ENCODE data around the gene PHYHD1.

Gene PHYHD1

DNA sequence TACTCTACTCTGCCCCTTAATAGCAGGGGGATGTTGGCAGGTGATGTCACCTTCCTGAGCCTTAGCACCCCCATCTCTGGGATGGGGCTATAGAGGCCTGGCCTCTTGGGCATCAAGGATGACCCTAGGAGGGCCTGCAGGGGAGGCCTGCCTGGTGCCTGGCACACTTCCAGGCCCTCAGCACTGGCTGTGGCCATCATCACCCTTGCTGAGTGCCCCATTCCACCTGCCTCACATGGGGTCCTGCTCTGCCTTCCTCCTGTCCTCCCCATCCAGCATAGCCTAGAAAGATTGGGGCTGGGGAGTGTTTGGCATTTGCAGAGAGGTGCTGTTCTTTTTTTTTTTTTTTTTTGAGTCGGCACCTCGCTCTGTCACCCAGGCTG, 17.7 kb upstream of the PHYHD1 start:
- TF ChIP-seq GABPA (IDR thresholded peaks at IDR 0.05; ENCODE audit: low read depth), result no peak
- no peak for TF ChIP-seq REST (IDR thresholded peaks at IDR 0.05; ENCODE audit: insufficient replicate concordance, low read depth)
- TF ChIP-seq SPI1 (IDR thresholded peaks at IDR 0.05; ENCODE audit: borderline replicate concordance, low read depth), result no peak
- TF ChIP-seq CTCF (IDR thresholded peaks at IDR 0.05; ENCODE audit: insufficient read depth, low read length), result no peak
- TF ChIP-seq POLR2AphosphoS5 (IDR thresholded peaks at IDR 0.05; ENCODE audit: low read depth), result no peak
- no peak overlapping the region for H3K4me3 ChIP-seq (replicated peaks; ENCODE audit: insufficient read depth, low read length)
- peak overlapping the region; percentile 57 for H3K27ac ChIP-seq (replicated peaks)
- DNase-seq (ENCODE audit: low read depth in 1 of 2, low spot score in 1 of 2), result no peak
- H3K27me3 ChIP-seq (ENCODE audit: insufficient read depth, poor library complexity, severe bottlenecking), result no peaks in the 10 kb centered on the region

- H3K4me3 ChIP-seq (replicated peaks; ENCODE audit: insufficient read depth, low read length), result no peak overlapping the region
- no peak overlapping the region for H3K27ac ChIP-seq (replicated peaks)
- DNase-seq (ENCODE audit: low read depth in 1 of 2, low spot score in 1 of 2), result no peak
- TF ChIP-seq REST (IDR thresholded peaks at IDR 0.05; ENCODE audit: insufficient replicate concordance, low read depth), result no peak
- no peak for TF ChIP-seq GABPA (IDR thresholded peaks at IDR 0.05; ENCODE audit: low read depth)
- no peak for TF ChIP-seq SPI1 (IDR thresholded peaks at IDR 0.05; ENCODE audit: borderline replicate concordance, low read depth)
- TF ChIP-seq CTCF (IDR thresholded peaks at IDR 0.05; ENCODE audit: insufficient read depth, low read length), result no peak
- TF ChIP-seq POLR2AphosphoS5 (IDR thresholded peaks at IDR 0.05; ENCODE audit: low read depth), result no peak
- H3K27me3 ChIP-seq (ENCODE audit: insufficient read depth, poor library complexity, severe bottlenecking), result no peaks in the 10 kb centered on the region
Measured at GRCh38 chr9:128903871-128904620, 16.7 kb upstream of the PHYHD1 start.

DNA sequence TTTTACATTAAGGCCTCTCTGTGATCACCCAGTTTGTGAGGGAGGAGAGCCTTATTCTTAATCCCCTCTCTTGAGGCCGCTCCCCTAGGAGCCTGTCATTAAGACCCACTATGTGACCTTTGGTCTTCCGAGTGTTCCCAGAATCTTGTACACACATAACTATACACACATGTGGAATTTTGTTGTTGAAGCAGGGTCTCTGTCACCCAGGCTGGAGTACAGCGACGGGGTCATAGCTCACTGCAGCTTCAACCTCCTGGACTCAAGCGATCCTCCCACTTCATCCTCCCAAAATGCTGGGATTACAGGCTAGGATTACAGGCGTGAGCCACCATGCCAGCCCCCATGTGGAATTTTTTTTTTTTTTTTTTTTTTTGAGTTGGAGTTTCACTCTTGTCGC, 14.8 kb upstream of the PHYHD1 start:
- Histone ChIP-seq H3K27ac (replicated peaks) (no peak overlapping the region), H3K4me3 (replicated peaks; ENCODE audit: insufficient read depth, low read length) (no peak overlapping the region), H3K27me3 (ENCODE audit: insufficient read depth, poor library complexity, severe bottlenecking) (no peaks in the 10 kb centered on the region)
- no peak for DNase-seq (ENCODE audit: low read depth in 1 of 2, low spot score in 1 of 2)
- TF ChIP-seq REST (IDR thresholded peaks at IDR 0.05; ENCODE audit: insufficient replicate concordance, low read depth) (no peak), CTCF (IDR thresholded peaks at IDR 0.05; ENCODE audit: insufficient read depth, low read length) (no peak)
